ENCODE data around the gene KCNAB1. TPM values are rescaled to one million over a fixed set of nuclear protein-coding genes. Genes with fewer than 3 reads are reported as not detected.

The KCNAB1 gene
- total RNA-seq, 2 experiments from 2014 or later, result 0.09 TPM; not detected in 1

GRCh38 chr3:156297582-156297981, 177.2 kb downstream of the KCNAB1 start:
- DNase-seq (no peak), ATAC-seq (ENCODE audit: low read depth) (no peak)
- Mint-ChIP-seq H3K27ac (no peak overlapping the region), H3K27me3 (peaks cover 28% of the 10 kb centered on the region), H3K4me3 (no peak overlapping the region), H3K4me1 (no peaks in the 10 kb centered on the region), H3K9me3 (no peaks in the 10 kb centered on the region), H3K36me3 (no peaks in the 10 kb centered on the region)
- POLR2A ChIA-PET, result no interaction called here

DNA sequence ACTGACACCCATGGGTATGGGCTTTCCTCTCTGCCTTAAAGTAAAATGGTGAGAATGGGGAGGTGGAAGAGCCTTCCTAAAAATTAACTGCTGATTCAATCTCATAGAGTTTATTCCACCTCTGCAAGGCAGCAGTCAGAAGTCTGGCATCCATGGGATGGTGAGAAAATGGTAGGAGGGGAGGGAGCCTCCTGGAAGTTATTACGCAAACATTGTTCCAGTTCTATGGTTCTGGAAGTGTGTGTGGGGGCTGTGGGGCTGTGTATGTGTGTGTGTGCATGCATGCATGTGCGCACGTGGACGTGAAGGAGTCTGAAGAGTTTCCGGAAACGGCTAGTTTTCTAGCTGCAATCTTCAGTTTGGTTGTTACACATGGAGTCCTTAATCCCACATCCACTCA, 177.6 kb downstream of the KCNAB1 start:
- ATAC-seq (ENCODE audit: low read depth) (no peak), DNase-seq (no peak)
- Mint-ChIP-seq H3K9me3 (no peaks in the 10 kb centered on the region), H3K36me3 (no peaks in the 10 kb centered on the region), H3K27ac (no peak overlapping the region), H3K4me3 (no peak overlapping the region), H3K4me1 (no peaks in the 10 kb centered on the region), H3K27me3 (peaks cover 23% of the 10 kb centered on the region)
- POLR2A ChIA-PET, result no interaction called here

- POLR2A ChIA-PET, result no interaction called here
- H3K27ac Mint-ChIP-seq, result no peak overlapping the region
- no peaks in the 10 kb centered on the region for H3K36me3 Mint-ChIP-seq
- H3K27me3 Mint-ChIP-seq, result peaks cover 15% of the 10 kb centered on the region
- no peaks in the 10 kb centered on the region for H3K9me3 Mint-ChIP-seq
- ATAC-seq (ENCODE audit: low read depth) (no peak), DNase-seq (no peak)
- no peak overlapping the region for H3K4me3 Mint-ChIP-seq
- no peaks in the 10 kb centered on the region for H3K4me1 Mint-ChIP-seq
Measured at GRCh38 chr3:156298938-156299337, 178.6 kb downstream of the KCNAB1 start.

GRCh38 chr3:156299569-156299968, 179.2 kb downstream of the KCNAB1 start:
- H3K9me3 Mint-ChIP-seq, result no peaks in the 10 kb centered on the region
- ATAC-seq (ENCODE audit: low read depth), result no peak
- no peak overlapping the region for H3K4me3 Mint-ChIP-seq
- no peak overlapping the region for H3K27ac Mint-ChIP-seq
- no peak for DNase-seq
- POLR2A ChIA-PET, result no interaction called here
- H3K27me3 Mint-ChIP-seq, result peaks cover 10% of the 10 kb centered on the region
- no peaks in the 10 kb centered on the region for H3K36me3 Mint-ChIP-seq
- H3K4me1 Mint-ChIP-seq, result no peaks in the 10 kb centered on the region

- H3K27ac Mint-ChIP-seq, result no peak overlapping the region
- no peak overlapping the region for H3K4me3 Mint-ChIP-seq
- DNase-seq (no peak), ATAC-seq (ENCODE audit: low read depth) (no peak)
- H3K36me3 Mint-ChIP-seq, result no peaks in the 10 kb centered on the region
- POLR2A ChIA-PET, result no interaction called here
- H3K27me3 Mint-ChIP-seq, result peaks cover 5% of the 10 kb centered on the region
- no peaks in the 10 kb centered on the region for H3K4me1 Mint-ChIP-seq
- no peaks in the 10 kb centered on the region for H3K9me3 Mint-ChIP-seq
Measured at GRCh38 chr3:156300371-156300770, 180.0 kb downstream of the KCNAB1 start.

- ATAC-seq (ENCODE audit: low read depth) (no peak), DNase-seq (no peak)
- no peak overlapping the region for H3K27ac Mint-ChIP-seq
- no peaks in the 10 kb centered on the region for H3K9me3 Mint-ChIP-seq
- no peaks in the 10 kb centered on the region for H3K36me3 Mint-ChIP-seq
- POLR2A ChIA-PET, result no interaction called here
- no peaks in the 10 kb centered on the region for H3K4me1 Mint-ChIP-seq
- no peak overlapping the region for H3K4me3 Mint-ChIP-seq
- peaks cover 4% of the 10 kb centered on the region for H3K27me3 Mint-ChIP-seq
Measured at GRCh38 chr3:156300929-156301840, 180.8 kb downstream of the KCNAB1 start.

GRCh38 chr3:156303001-156303707, 182.8 kb downstream of the KCNAB1 start:
- POLR2A ChIA-PET, result no interaction called here
- DNase-seq (no peak), ATAC-seq (ENCODE audit: low read depth) (no peak)
- H3K36me3 Mint-ChIP-seq, result no peaks in the 10 kb centered on the region
- no peak overlapping the region for H3K27ac Mint-ChIP-seq
- H3K4me3 Mint-ChIP-seq, result no peak overlapping the region
- H3K27me3 Mint-ChIP-seq, result peaks cover 4% of the 10 kb centered on the region
- no peaks in the 10 kb centered on the region for H3K9me3 Mint-ChIP-seq
- no peaks in the 10 kb centered on the region for H3K4me1 Mint-ChIP-seq

GRCh38 chr3:156304406-156304805, 184.0 kb downstream of the KCNAB1 start:
- no peak overlapping the region for H3K4me3 Mint-ChIP-seq
- ATAC-seq (ENCODE audit: low read depth) (no peak), DNase-seq (no peak)
- H3K36me3 Mint-ChIP-seq, result no peaks in the 10 kb centered on the region
- H3K9me3 Mint-ChIP-seq, result no peaks in the 10 kb centered on the region
- H3K27ac Mint-ChIP-seq, result no peak overlapping the region
- H3K27me3 Mint-ChIP-seq, result peaks cover 4% of the 10 kb centered on the region
- H3K4me1 Mint-ChIP-seq, result no peaks in the 10 kb centered on the region
- POLR2A ChIA-PET, result no interaction called here

DNA sequence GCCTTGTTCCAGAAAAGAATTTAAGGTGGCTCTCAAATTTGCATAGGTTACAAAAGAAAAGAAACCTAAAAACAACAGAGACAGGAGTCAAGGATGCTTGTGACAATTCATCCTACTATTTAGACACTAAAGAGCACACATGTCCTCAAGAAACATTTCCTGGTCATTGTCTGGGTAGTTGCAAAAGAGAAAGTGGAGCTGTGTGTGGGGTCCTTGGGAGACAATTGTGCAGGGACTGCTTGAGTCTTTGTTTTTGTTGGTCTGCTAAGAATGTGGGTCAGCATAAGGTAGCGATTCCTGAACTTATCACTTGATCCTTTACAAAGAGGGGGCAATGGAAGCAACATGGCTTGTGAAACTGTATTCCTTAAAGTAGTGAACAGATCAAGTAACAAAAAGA, 185.3 kb downstream of the KCNAB1 start:
- no peaks in the 10 kb centered on the region for H3K9me3 Mint-ChIP-seq
- no peaks in the 10 kb centered on the region for H3K4me1 Mint-ChIP-seq
- no peak overlapping the region for H3K4me3 Mint-ChIP-seq
- H3K27me3 Mint-ChIP-seq, result peaks cover 4% of the 10 kb centered on the region
- POLR2A ChIA-PET, result no interaction called here
- ATAC-seq (ENCODE audit: low read depth) (no peak), DNase-seq (no peak)
- no peak overlapping the region for H3K27ac Mint-ChIP-seq
- H3K36me3 Mint-ChIP-seq, result no peaks in the 10 kb centered on the region

GRCh38 chr3:156307704-156308103, 187.3 kb downstream of the KCNAB1 start:
- Mint-ChIP-seq H3K27me3 (peaks cover 5% of the 10 kb centered on the region), H3K36me3 (no peaks in the 10 kb centered on the region), H3K4me3 (no peak overlapping the region), H3K4me1 (no peaks in the 10 kb centered on the region), H3K27ac (no peak overlapping the region), H3K9me3 (no peaks in the 10 kb centered on the region)
- POLR2A ChIA-PET, result no interaction called here
- no peak for DNase-seq
- ATAC-seq (ENCODE audit: low read depth), result no peak

GRCh38 chr3:156311431-156311830, 191.1 kb downstream of the KCNAB1 start:
- no peak for ATAC-seq (ENCODE audit: low read depth)
- Mint-ChIP-seq H3K4me3 (no peak overlapping the region), H3K4me1 (no peaks in the 10 kb centered on the region), H3K27me3 (peaks cover 5% of the 10 kb centered on the region), H3K36me3 (no peaks in the 10 kb centered on the region), H3K27ac (no peak overlapping the region), H3K9me3 (no peaks in the 10 kb centered on the region)
- POLR2A ChIA-PET, result no interaction called here
- DNase-seq, result no peak

- DNase-seq (no peak), ATAC-seq (ENCODE audit: low read depth) (no peak)
- H3K27ac Mint-ChIP-seq, result no peak overlapping the region
- no peaks in the 10 kb centered on the region for H3K9me3 Mint-ChIP-seq
- H3K27me3 Mint-ChIP-seq, result peaks cover 5% of the 10 kb centered on the region
- POLR2A ChIA-PET, result no interaction called here
- H3K36me3 Mint-ChIP-seq, result no peaks in the 10 kb centered on the region
- H3K4me1 Mint-ChIP-seq, result no peaks in the 10 kb centered on the region
- no peak overlapping the region for H3K4me3 Mint-ChIP-seq
Measured at GRCh38 chr3:156311930-156312329, 191.6 kb downstream of the KCNAB1 start.

GRCh38 chr3:156316076-156316475, 195.7 kb downstream of the KCNAB1 start:
- H3K9me3 Mint-ChIP-seq, result no peaks in the 10 kb centered on the region
- H3K27ac Mint-ChIP-seq, result no peak overlapping the region
- no peak for DNase-seq
- POLR2A ChIA-PET, result no interaction called here
- H3K36me3 Mint-ChIP-seq, result no peaks in the 10 kb centered on the region
- H3K4me1 Mint-ChIP-seq, result no peaks in the 10 kb centered on the region
- peaks cover 3% of the 10 kb centered on the region for H3K27me3 Mint-ChIP-seq
- no peak overlapping the region for H3K4me3 Mint-ChIP-seq
- ATAC-seq (ENCODE audit: low read depth), result no peak

GRCh38 chr3:156317462-156318074, 197.2 kb downstream of the KCNAB1 start:
- POLR2A ChIA-PET, result no interaction called here
- DNase-seq (no peak), ATAC-seq (ENCODE audit: low read depth) (no peak)
- H3K4me3 Mint-ChIP-seq, result no peak overlapping the region
- no peaks in the 10 kb centered on the region for H3K4me1 Mint-ChIP-seq
- H3K36me3 Mint-ChIP-seq, result no peaks in the 10 kb centered on the region
- no peak overlapping the region for H3K27ac Mint-ChIP-seq
- H3K27me3 Mint-ChIP-seq, result peaks cover 2% of the 10 kb centered on the region
- no peaks in the 10 kb centered on the region for H3K9me3 Mint-ChIP-seq
